ENCODE measurements around the gene NCOA7. TPM values are rescaled to one million over a fixed set of nuclear protein-coding genes. Genes with fewer than 3 reads are reported as not detected.
A peak's percentile ranks its signal among the peaks of the same experiment; 100 is the strongest.

NCOA7 gene
- total and polyA plus RNA-seq, 9 of the 15 experiments (the other 6 are each of a cell fraction or from before 2014, with no cell fraction given), result 5.8 to 14.6 (median 9.3) TPM

- TF ChIP-seq THAP7 (CRISPR knock-in tag; IDR thresholded peaks at IDR 0.05), result no peak
- TF ChIP-seq MTF1 (CRISPR knock-in tag; IDR thresholded peaks at IDR 0.05; ENCODE audit: borderline replicate concordance), result no peak
- peak; percentile 57 for TF ChIP-seq ARID1B (IDR thresholded peaks at IDR 0.05)
- no peak for TF ChIP-seq HMBOX1 (IDR thresholded peaks at IDR 0.05)
- 0 out of 4 replicates have a peak, but pooled peaks of 1 of the 2 experiments have one; percentile 76 for TF ChIP-seq ZNF318 (IDR thresholded peaks at IDR 0.05; ENCODE audit: borderline replicate concordance in 1 of 2, low read depth in 1 of 2)
- peak; percentile 62 for TF ChIP-seq TEAD4 (IDR thresholded peaks at IDR 0.05; ENCODE audit: low read length)
- no peak for TF ChIP-seq TEAD4 (CRISPR knock-in tag; IDR thresholded peaks at IDR 0.05; ENCODE audit: borderline replicate concordance)
- no peak for TF ChIP-seq ZKSCAN1 (IDR thresholded peaks at IDR 0.05; ENCODE audit: low read depth, low read length)
- TF ChIP-seq NCOA4 (IDR thresholded peaks at IDR 0.05; ENCODE audit: partially characterized antibody), result peak; percentile 36
- TF ChIP-seq MCM2 (IDR thresholded peaks at IDR 0.05; ENCODE audit: low read depth), result no peak
- no peak for TF ChIP-seq PTBP1 (IDR thresholded peaks at IDR 0.05; ENCODE audit: low read depth, low read length)
- TF ChIP-seq SAP30 (IDR thresholded peaks at IDR 0.05; ENCODE audit: borderline replicate concordance, insufficient read depth, low read depth, low read length, poor library complexity, severe bottlenecking), result no peak
- TF ChIP-seq SIN3A (IDR thresholded peaks at IDR 0.05; ENCODE audit: borderline replicate concordance in 2 of 2, control insufficient read depth in 1 of 2, low read depth in 2 of 2, low read length in 2 of 2), result no peak
- TF ChIP-seq PKNOX1 (IDR thresholded peaks at IDR 0.05), result peak; percentile 46; the same call in 1 of the 2 replicates
- no peak for TF ChIP-seq ZBTB17 (CRISPR knock-in tag; IDR thresholded peaks at IDR 0.05)
- TF ChIP-seq ZNF76 (CRISPR knock-in tag; IDR thresholded peaks at IDR 0.05; ENCODE audit: borderline replicate concordance), result no peak
Measured at GRCh38 chr6:125769147-125769783, 21.5 kb upstream of the NCOA7 start (continued).
